Stimulated activated naive CD8-positive, alpha-beta T cell treated with anti-CD3 and anti-CD28 coated beads, Interleukin-15, amount 100 ng/mL, for 72 hours (primary cell): ENCODE results near the gene XXYLT1.
"Not testable (repeated sequence)": the region's sequence is repeated elsewhere in the genome, so short reads cannot be mapped to it uniquely, and the experiment has no call there.

Source experiments
- ATAC-seq: fragments of 150-1000 bp; cut with Tn5 transposase; 2 replicates; pipeline ENCODE4 v1.10.0; 2021; ENCODE audit warnings: mild to moderate bottlenecking, moderate library complexity
- DNase-seq, 2 donors: peaks; one replicate each; pipeline ENCODE4 v3.0.0; 2021 to 2022
- H3K27ac Mint-ChIP-seq, 2 donors: one replicate each; pipeline ENCODE4 v1.8.0; 2022; ENCODE audit warnings: mild to moderate bottlenecking in 2 of 2, mixed read lengths in 2 of 2, moderate library complexity in 2 of 2
- H3K27me3 Mint-ChIP-seq: one replicate; pipeline ENCODE4 v1.8.0; 2022; ENCODE audit warnings: mixed read lengths
- H3K4me1 Mint-ChIP-seq: one replicate; pipeline ENCODE4 v1.8.0; 2022; ENCODE audit warnings: mild to moderate bottlenecking, mixed read lengths
- H3K4me3 Mint-ChIP-seq, 2 donors: one replicate each; pipeline ENCODE4 v1.8.0; 2022; ENCODE audit warnings: mild to moderate bottlenecking in 2 of 2, mixed read lengths in 2 of 2, moderate library complexity in 1 of 2
- H3K9me3 Mint-ChIP-seq, 2 donors: one replicate each; pipeline ENCODE4 v1.8.0; 2022; ENCODE audit warnings: mixed read lengths in 2 of 2

The XXYLT1 gene

DNA sequence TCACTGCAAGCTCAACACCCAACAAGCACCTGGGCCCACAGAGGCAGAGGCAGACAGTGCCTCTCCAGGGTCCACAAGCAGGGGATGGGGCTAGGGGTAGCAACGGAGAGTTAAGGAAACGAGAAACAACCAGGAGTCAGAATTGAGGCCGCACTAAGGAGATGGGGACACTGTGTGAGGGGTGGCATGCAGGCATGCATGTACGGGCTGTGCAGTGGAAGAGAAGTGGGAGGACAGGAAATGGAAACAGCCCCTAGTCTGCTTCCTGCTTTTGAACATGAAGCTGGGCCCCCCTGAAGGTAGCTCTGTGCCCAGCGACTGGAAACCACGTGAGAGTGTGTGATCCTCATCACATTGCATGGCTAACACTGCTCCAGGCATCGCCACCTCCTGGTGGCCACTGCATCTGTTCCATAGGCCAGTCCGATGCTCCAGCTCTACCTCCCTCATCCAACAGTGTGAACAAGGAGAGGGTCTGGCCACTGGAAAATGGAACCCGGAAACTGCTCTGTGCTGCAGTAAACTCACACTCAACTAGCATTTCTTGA lies 44.0 kb downstream of the XXYLT1 start:
- peak overlapping the region; percentile 71 to 75 for H3K27ac Mint-ChIP-seq

DNA sequence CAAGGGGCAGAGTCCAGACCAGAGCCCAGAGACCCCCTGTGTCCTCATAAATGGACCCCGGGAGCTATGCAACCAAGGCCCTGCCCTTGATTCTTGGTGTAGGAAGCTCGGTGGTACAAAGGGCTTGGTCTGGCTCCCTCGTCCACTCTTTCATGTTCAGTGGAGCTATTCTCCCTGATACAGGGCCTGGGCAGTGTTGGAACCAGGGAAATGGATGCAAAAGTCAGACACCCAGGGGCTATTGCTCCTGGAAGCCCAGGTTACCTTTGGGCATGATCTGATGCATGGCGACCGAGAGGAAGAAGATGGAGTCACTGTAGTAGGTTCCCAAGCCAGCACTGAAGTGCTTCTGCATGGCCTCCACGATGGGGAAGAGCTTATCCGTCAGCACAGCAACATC lies 44.5 kb downstream of the XXYLT1 start:
- Mint-ChIP-seq H3K9me3 (no peaks in the 10 kb centered on the region), H3K27me3 (no peaks in the 10 kb centered on the region), H3K4me3 (peak overlapping the region in 1 of 2 donors; percentile 14), H3K4me1 (peaks cover 43% of the 10 kb centered on the region), H3K27ac (peak overlapping the region; percentile 69 to 75)
- ATAC-seq: no peak
- DNase-seq: no peak

More for the DNA sequence above, 44.0 kb downstream of the XXYLT1 start:
- Mint-ChIP-seq H3K4me1 (peaks cover 38% of the 10 kb centered on the region), H3K27me3 (no peaks in the 10 kb centered on the region), H3K9me3 (peaks cover 0 to 1% of the 10 kb centered on the region in 2 donors), H3K4me3 (peak overlapping the region in 1 of 2 donors; percentile 14)
- no peak for DNase-seq
- ATAC-seq: peak; percentile 88

DNA sequence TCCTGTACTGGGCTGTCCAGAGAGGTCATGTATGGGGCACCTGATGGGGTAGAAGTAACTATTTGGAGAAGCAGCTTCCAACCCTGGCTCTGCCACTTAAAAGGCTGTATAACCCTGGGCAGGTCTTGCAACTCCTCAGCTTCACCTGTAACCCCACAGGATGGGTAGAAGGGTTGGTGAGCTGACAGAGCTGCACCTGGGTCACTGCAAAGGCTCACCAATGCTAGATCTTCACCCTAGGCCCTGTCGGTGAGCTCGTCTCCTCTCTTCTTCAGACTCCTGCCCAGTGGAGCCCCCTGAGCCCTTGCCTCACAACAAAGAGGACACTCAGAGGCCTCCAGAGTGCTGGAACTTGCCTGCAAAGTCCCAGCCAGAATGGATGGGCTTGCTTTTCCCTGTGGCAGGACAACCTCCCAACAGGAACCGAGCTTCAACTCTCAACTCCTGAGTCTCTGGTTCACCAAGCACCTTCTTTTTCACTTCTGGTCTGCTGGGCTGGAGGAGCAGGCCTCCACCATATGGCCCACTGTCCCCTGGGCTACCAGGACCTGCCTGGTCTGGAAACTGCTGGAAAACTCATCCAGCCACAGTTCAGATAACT lies 45.9 kb downstream of the XXYLT1 start:
- ATAC-seq: no peak
- H3K27ac Mint-ChIP-seq: no peak overlapping the region
- H3K27me3 Mint-ChIP-seq: no peaks in the 10 kb centered on the region
- no peak for DNase-seq
- H3K9me3 Mint-ChIP-seq: no peaks in the 10 kb centered on the region
- H3K4me3 Mint-ChIP-seq: no peak overlapping the region
- peaks cover 47% of the 10 kb centered on the region for H3K4me1 Mint-ChIP-seq

DNA sequence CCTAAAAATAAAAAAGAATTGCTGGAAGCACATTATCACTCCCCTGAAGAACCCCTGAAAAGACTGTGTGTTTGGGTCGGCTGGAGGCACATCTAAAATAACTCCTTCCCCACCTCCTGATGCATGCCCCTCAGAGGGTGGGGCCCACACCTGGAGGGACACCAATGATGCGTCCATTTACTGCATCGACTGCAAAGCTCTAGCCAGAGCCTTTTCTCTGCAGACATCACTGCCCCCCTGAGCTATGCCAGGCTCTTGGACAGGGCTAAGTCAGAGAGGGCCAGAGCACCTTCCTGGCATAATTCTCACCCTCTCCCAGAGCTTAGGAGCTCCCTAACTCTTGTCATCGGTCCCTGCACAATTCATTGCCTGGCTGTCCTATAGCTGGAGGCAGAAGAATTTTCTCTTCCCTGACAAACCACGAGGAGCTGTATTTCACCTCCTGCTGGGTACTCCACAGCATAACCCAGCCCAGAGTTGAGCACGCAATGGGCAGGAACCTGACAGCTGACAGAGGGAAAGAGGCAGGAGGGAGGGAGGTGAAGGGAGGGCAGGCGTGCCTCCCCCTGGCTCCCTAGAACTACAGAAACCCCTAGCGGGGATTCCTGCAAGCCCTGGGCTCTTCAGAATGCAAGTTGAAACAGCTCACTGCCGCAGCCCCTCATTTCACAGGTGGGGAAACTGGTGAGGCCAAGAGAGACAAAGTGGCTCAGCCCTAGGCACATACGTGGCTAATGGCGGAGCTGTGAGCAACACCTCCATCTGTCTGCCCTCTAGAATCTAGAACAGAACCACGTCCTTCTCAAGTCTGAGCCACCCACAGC lies 46.6 kb downstream of the XXYLT1 start:
- DNase-seq: no peak
- Mint-ChIP-seq H3K27ac (no peak overlapping the region), H3K4me1 (peaks cover 47% of the 10 kb centered on the region), H3K9me3 (no peaks in the 10 kb centered on the region), H3K4me3 (no peak overlapping the region), H3K27me3 (no peaks in the 10 kb centered on the region)
- no peak for ATAC-seq

DNA sequence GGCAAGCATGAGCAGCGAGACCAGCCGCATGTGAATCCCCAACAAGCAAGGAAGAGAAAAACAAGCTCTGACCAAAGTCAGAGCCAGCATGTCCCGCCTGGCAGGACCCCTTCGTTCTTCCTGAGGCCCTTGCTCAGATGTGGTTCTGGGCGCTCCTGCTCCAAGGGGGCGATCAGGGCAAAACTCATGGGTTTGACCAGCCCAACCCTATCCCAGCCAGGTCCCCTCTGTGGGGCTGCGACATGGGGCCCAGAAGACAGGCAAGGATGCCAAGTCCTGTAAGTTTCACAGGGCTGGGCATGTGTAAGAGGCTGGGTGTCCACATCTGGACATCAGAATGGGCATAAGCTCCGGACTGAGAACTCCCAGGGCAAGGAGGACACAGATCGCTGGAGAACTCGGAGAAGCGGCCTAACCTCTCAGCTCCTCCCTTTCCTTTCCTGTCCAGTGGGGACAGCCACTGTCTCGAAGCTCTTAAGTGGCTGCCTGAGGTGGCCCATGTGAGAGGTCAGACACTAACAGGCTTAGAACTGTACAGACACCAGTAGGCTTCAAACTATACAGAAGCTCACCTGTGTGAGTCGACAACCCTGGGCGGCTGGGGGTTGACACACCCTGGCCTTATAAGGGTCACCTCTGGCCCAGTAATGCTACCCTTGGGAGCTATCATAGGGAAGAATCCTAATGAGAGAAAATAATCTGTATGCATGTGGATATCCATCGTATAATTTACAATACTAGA lies 48.9 kb downstream of the XXYLT1 start:
- ATAC-seq: no peak
- H3K9me3 Mint-ChIP-seq: no peaks in the 10 kb centered on the region
- DNase-seq: no peak

DNA sequence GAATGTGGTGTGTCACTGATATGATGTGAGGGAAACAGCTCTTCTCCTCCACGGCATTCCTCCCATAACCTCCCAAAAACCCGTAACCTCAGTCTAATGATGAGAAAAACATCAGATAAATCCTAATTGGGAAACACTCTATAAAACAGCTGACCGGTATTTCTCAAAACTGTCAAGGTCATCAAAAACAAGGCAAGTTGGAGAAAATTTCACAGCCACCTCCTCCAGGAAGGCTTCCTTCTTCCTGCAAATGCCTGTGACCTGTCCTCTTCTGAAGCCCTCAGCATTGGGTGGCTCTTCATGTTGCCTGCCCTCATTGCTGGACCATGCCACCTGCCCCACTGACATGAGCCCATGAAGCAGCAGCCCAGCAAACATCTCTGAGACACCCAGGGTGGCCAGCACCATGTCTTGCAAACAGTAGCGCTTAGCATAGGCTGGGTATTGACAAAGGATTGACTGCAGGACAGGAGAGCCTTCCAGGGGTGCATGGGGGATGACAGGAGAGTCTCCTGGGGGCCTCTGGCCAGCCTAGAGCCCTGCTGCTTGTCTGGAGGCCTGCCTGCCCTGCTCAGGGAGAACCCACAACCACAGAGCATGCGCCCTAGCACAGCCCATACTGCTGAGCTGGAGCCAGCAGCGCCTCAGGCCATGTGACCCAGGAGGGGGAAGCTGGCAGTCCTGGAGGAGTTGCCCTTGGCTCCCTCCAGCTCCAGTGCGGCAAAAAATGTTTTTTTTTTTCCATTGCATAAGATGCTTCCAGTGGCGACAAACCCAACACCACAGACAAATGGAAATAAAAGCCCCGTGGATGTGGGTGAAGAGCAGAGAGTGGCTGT lies 49.7 kb downstream of the XXYLT1 start:
- Mint-ChIP-seq H3K27me3 (no peaks in the 10 kb centered on the region), H3K4me3 (no peak overlapping the region), H3K9me3 (peaks cover 0 to under 1% of the 10 kb centered on the region in 2 donors), H3K4me1 (peaks cover 25% of the 10 kb centered on the region), H3K27ac (peak overlapping the region; percentile 54 to 72)
- no peak for ATAC-seq
- no peak for DNase-seq

More for the DNA sequence above, 48.9 kb downstream of the XXYLT1 start:
- H3K27me3 Mint-ChIP-seq: no peaks in the 10 kb centered on the region
- H3K4me3 Mint-ChIP-seq: no peak overlapping the region
- peaks cover 33% of the 10 kb centered on the region for H3K4me1 Mint-ChIP-seq
- peak overlapping the region in 1 of 2 donors; percentile 54 for H3K27ac Mint-ChIP-seq

DNA sequence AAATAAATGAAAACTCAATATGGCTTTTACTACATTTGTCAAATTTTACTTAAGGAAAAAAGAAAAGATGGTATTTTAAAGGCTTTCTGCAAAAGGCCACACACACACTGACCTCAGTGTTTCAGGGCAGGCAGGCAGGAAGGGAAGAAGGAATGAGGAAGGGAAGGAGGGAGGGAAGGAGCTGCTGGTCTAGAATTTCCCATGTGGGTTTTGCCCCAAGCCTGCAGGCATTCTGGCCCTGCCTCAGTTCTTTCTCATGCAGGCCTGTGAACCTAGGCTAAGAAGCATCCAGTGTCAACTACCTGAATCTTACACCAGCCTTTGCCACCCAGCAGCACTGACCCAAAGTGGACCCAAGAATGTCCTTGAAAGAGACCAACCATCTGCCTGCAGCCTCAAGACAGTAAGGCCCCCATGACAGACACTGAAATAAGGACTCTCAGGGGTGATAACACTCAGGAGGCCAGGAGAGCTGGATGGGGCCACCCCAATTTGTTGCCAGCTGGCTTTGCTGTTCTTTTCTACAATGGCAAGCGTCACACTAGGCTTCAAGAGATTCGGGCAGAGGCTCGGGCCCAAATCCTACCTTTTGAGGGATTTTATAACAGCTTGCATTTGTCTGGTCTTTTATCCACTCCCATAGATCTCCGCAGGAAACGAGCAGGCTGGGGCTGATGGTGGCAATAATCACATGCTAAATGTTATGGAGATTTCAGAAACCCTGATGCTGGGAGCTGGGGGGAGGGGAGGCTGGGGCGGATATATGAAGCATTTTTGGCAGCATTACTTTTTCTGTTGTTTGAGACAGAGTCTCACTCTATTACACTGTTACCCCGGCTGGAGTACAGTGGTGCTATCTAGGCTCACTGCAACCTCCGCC lies 51.4 kb downstream of the XXYLT1 start:
- no peaks in the 10 kb centered on the region for H3K27me3 Mint-ChIP-seq
- H3K9me3 Mint-ChIP-seq: peaks cover 0 to 6% of the 10 kb centered on the region in 2 donors
- H3K27ac Mint-ChIP-seq: no peak overlapping the region
- no peak for DNase-seq
- peaks cover 14% of the 10 kb centered on the region for H3K4me1 Mint-ChIP-seq
- no peak overlapping the region for H3K4me3 Mint-ChIP-seq
- ATAC-seq: no peak

DNA sequence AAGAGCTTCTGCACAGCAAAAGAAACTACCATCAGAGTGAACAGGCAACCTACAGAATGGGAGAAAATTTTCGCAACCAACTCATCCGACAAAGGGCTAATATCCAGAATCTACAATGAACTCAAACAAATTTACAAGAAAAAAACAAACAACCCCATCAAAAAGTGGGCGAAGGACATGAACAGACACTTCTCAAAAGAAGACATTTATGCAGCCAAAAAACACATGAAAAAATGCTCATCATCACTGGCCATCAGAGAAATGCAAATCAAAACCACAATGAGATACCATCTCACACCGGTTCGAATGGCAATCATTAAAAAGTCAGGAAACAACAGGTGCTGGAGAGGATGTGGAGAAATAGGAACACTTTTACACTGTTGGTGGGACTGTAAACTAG lies 52.6 kb downstream of the XXYLT1 start:
- H3K4me1 Mint-ChIP-seq: peaks cover 14% of the 10 kb centered on the region
- not testable (repeated sequence) for H3K4me3 Mint-ChIP-seq, ATAC-seq

DNA sequence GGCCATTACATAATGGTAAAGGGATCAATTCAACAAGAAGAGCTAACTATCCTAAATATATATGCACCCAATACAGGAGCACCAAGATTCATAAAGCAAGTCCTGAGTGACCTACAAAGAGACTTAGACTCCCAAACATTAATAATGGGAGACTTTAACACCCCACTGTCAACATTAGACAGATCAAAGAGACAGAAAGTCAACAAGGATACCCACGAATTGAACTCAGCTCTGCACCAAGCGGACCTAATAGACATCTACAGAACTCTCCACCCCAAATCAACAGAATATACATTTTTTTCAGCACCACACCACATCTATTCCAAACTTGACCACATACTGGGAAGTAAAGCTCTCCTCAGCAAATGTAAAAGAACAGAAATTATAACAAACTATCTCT lies 55.4 kb downstream of the XXYLT1 start:
- not testable (repeated sequence) for H3K27ac Mint-ChIP-seq, H3K4me3 Mint-ChIP-seq, H3K4me1 Mint-ChIP-seq, H3K9me3 Mint-ChIP-seq, ATAC-seq, DNase-seq, H3K27me3 Mint-ChIP-seq

More for the DNA sequence above, 52.6 kb downstream of the XXYLT1 start:
- H3K27ac Mint-ChIP-seq, H3K9me3 Mint-ChIP-seq, H3K27me3 Mint-ChIP-seq, DNase-seq: not testable (repeated sequence)

DNA sequence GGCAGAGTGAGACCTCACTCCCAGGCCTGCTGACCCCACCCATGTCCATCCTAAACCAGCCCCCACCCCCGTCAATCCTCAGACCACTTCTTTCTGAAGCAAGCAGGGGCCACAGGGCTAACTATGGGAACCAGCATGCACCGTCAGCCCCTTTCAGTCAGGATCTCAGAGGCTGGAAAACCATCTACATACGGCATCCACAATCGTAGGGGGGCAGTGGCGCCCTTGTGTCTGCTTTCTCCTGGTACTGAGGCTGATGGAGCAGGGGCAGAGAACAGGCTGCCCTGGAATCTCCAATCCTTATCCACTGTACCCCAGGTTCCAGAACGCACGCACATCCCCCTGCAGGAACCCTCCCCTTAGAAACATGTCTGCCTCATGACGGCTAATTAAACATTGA lies 56.6 kb downstream of the XXYLT1 start:
- Mint-ChIP-seq H3K27ac (no peak overlapping the region), H3K4me1 (peaks cover 10% of the 10 kb centered on the region), H3K9me3 (peaks cover 5 to 6% of the 10 kb centered on the region in 2 donors), H3K27me3 (no peaks in the 10 kb centered on the region), H3K4me3 (no peak overlapping the region)
- ATAC-seq: no peak
- DNase-seq: no peak

DNA sequence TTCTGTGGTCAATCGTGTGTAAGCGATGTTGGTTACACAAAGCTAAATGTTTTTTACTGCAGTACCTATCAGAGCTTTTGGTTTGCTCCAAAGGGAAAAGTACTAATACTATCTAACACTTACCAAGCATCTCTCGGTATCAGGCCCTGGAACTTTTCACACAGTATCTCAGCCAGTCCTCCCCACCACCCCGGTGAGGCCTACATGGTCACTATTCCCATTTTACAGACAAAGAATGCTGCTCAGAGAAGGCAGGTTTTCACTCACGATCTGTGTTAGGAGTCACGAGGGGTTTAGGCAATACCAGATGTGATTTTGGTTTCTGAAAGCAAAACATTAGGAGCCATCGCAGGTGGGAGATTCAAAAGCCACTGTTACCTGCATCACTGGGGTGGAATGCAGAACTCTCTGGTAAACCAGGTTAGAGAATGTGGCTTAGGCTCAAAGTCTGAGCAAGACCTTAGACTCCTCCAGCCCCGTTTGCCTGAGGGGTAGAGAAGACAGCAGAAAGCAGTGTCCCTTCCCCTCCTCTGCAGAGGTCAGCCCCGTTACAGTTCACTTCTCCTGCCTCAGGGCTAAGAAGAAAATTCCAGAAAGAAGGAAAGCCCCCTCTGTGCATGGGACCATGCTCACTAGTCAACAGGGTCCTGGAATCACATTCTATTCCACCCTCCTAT lies 57.2 kb downstream of the XXYLT1 start:
- Mint-ChIP-seq H3K9me3 (peaks cover 5 to 6% of the 10 kb centered on the region in 2 donors), H3K4me3 (no peak overlapping the region), H3K27me3 (no peaks in the 10 kb centered on the region), H3K4me1 (peaks cover 10% of the 10 kb centered on the region), H3K27ac (no peak overlapping the region)
- no peak for DNase-seq
- ATAC-seq: no peak

DNA sequence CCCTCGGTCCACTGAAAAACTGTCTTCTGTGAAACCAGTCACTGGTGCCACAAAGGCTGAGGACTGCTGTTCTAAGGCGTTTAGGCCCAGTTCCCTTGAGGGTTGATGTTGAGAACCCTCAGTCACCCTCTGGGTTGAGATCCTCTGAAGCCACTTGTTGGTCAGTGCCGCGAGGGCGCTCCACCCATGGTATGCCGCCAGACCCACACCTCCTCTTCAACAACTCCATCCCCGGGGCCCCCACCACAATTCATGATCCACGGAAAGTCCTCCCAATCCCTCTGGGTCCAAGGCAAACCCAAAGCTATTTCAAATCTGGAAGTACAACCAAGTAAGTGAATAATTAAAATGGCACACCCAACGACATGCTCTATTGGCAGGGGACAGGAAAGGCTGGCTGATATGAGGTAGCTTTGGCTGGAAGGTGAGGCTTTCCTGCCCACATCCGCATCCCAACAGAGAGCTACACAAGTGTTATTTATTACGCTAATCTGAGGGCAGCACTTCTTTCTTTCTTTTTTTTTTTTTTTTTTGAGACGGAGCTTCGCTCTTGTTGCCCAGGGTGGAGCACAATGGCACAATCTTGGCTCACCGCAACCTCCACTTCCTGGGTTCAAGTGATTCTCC lies 58.1 kb downstream of the XXYLT1 start:
- Mint-ChIP-seq H3K9me3 (peaks cover 5 to 6% of the 10 kb centered on the region in 2 donors), H3K4me3 (no peak overlapping the region), H3K27ac (peak overlapping the region in 1 of 2 donors; percentile 74), H3K4me1 (peaks cover 17% of the 10 kb centered on the region), H3K27me3 (no peaks in the 10 kb centered on the region)
- DNase-seq: no peak
- ATAC-seq: no peak

DNA sequence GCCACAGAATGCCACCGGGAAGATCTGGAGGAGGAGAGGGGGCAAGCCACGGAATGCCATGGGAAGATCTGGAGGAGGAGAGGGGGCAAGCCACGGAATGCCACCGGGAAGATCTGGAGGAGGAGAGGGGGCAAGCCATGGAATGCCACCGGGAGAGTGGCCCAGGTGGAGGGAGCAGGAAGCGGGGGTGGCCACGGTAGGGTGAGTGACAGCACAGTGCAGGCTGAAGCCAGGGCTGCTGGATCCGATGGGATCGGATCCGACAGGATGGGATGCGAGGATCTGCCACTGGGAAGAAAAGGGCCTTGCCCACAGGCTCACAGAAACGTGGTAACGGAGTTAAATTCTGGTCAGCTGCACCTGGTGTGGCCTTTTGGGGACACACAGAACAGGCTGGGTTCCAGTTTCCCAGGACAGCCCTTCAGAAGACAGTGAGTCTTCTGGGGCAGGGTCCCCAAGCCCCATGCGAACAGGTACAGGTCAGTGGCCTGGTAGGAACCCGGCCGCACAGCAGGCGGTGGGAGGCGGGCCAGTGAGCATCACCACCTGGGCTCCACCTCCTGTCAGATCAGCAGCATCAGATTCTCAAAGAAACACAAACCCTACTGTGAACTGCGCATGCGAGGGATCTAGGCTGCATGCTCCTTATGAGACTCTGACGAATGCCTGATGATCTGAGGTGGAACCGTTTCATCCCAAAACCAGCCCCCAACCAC lies 58.8 kb downstream of the XXYLT1 start:
- Mint-ChIP-seq H3K27ac (peak overlapping the region in 1 of 2 donors; percentile 74), H3K4me3 (no peak overlapping the region), H3K4me1 (peaks cover 17% of the 10 kb centered on the region), H3K27me3 (no peaks in the 10 kb centered on the region), H3K9me3 (peaks cover 5 to 6% of the 10 kb centered on the region in 2 donors)
- ATAC-seq (no peak), DNase-seq (no peak)
